HepG2 (cell line): ENCODE measurements around the gene DLEC1. TPM values are rescaled to one million over a fixed set of nuclear protein-coding genes. Genes with fewer than 3 reads are reported as not detected.

Experiments used
- ATAC-seq: fragments of 200-7000 bp; cut with Tn5 transposase; 3 replicates; pipeline ENCODE4 v1.9.1; 2020; ENCODE audit warnings: mild to moderate bottlenecking, moderate library complexity
- BruUV-seq: library from RNA; stranded (reverse); fragments of 400-500 nt; replicated peaks from 2 replicates; lab custom pipeline; 2021; lab: Mats Ljungman, UMichigan
- CTCF ChIA-PET: fragments of 300-600 bp; formaldehyde crosslinking; extraction: SDS; loops from one replicate; lab custom pipeline; 2021; ENCODE audit warnings: low total read pairs, inconsistent platforms, low intra/inter-chr PET ratio; lab: Yijun Ruan, JAX
- POLR2A ChIA-PET: fragments of 350-600 bp; sonication (Branson Sonifier 250); formaldehyde crosslinking; loops from one replicate; lab custom pipeline; 2020; ENCODE audit warnings: antibody characterized with exemption, inconsistent platforms; lab: Yijun Ruan, JAX
- DNase-seq: peaks from one replicate; pipeline ENCODE4 v3.0.0-alpha.2; 2015; ENCODE audit warnings: low spot score
- FAIRE-seq: peaks from 3 replicates; lab custom pipeline; 2011; peaks lifted over from hg19 to GRCh38; lab: Jason Lieb, UNC
- H2AFZ ChIP-seq: one replicate; pipeline ENCODE4 v1.6.1; 2011; ENCODE audit warnings: low read length, inconsistent platforms
- H3K27ac ChIP-seq: fragments of 300-600 bp; 3 replicates; pipeline ENCODE4 v1.8.0; 2011; ENCODE audit warnings: mixed run types, mild to moderate bottlenecking, mixed read lengths, low read length, inconsistent platforms; ENCODE audit not compliant: insufficient read depth; ENCODE audit errors: extremely low read length
- H3K27me3 ChIP-seq, 2 experiments: fragments of 200-600 bp in 1 of 2; 2 replicates in 1 of 2; 3 replicates in 1 of 2; pipeline versions ENCODE4 v1.6.0 to v1.8.0; 2011; ENCODE audit warnings: low read length in 2 of 2, mild to moderate bottlenecking in 2 of 2, moderate library complexity in 2 of 2, inconsistent platforms in 1 of 2; ENCODE audit not compliant: insufficient read depth in 2 of 2, control insufficient read depth in 1 of 2
- H3K36me3 ChIP-seq, 2 experiments: fragments of 200-600 bp in 1 of 2; replicated peaks in 1 of 2; 2 replicates in 1 of 2; 3 replicates in 1 of 2; pipeline versions ENCODE4 v1.5.1 to v1.8.0; 2011; ENCODE audit warnings: low read length in 2 of 2, inconsistent platforms in 1 of 2; ENCODE audit not compliant: insufficient read depth in 2 of 2, control insufficient read depth in 1 of 2
- H3K4me1 ChIP-seq: 2 replicates; pipeline ENCODE4 v1.5.1; 2012; ENCODE audit warnings: low read length, inconsistent platforms; ENCODE audit not compliant: insufficient read depth
- H3K4me2 ChIP-seq: 2 replicates; pipeline ENCODE4 v1.6.0; 2011; ENCODE audit warnings: low read depth, low read length, inconsistent platforms
- H3K4me3 ChIP-seq, 3 experiments: fragments of 200-600 bp in 1 of 3; sonication (generic), shearing (Covaris generic) in 1 of 3; replicated peaks in 1 of 3; 2 replicates each; pipeline ENCODE4 v1.5.1; 2011 to 2016; ENCODE audit warnings: low read length in 3 of 3, inconsistent platforms in 2 of 3, low read depth in 2 of 3, mild to moderate bottlenecking in 2 of 3, control low read depth in 1 of 3, mixed read lengths in 1 of 3; ENCODE audit not compliant: insufficient read depth in 1 of 3
- H3K79me2 ChIP-seq: one replicate; pipeline ENCODE4 v1.6.1; 2011; ENCODE audit warnings: low read length, inconsistent platforms; ENCODE audit not compliant: insufficient read depth
- H3K9ac ChIP-seq: 2 replicates; pipeline ENCODE4 v1.6.0; 2011; ENCODE audit warnings: mild to moderate bottlenecking, low read depth, low read length, inconsistent platforms; ENCODE audit not compliant: insufficient read depth
- H3K9me3 ChIP-seq: 2 replicates; pipeline ENCODE4 v1.5.1; 2012; ENCODE audit warnings: mild to moderate bottlenecking, low read length
- H4K20me1 ChIP-seq: 2 replicates; pipeline ENCODE4 v1.6.0; 2011; ENCODE audit warnings: inconsistent platforms, mild to moderate bottlenecking, low read length, moderate library complexity; ENCODE audit not compliant: insufficient read depth
- CHD4 ChIP-seq: fragments of 200-600 bp; sonication (generic); IDR thresholded peaks from 2 replicates; pipeline ENCODE4 v1.7.0; 2017; ENCODE audit warnings: mild to moderate bottlenecking, low read length, borderline replicate concordance
- FLYWCH1 ChIP-seq: sonication (generic); formaldehyde crosslinking; IDR thresholded peaks from 2 replicates; pipeline ENCODE4 v1.8.1; 2023; ENCODE audit warnings: mild to moderate bottlenecking, missing genetic modification reagents
- ZNF282 ChIP-seq: fragments of 450-650 bp; IDR thresholded peaks from 2 replicates; pipeline ENCODE4 v1.6.1; 2018; ENCODE audit not compliant: partially characterized antibody
- ZNF788 ChIP-seq: sonication (generic); formaldehyde crosslinking; IDR thresholded peaks from 2 replicates; pipeline ENCODE4 v1.5.0; 2020; ENCODE audit warnings: mild to moderate bottlenecking, missing genetic modification reagents, borderline replicate concordance
- ZNF816 ChIP-seq: sonication (generic); formaldehyde crosslinking; IDR thresholded peaks from 2 replicates; pipeline ENCODE4 v1.8.0; 2022; ENCODE audit warnings: missing genetic modification reagents, mild to moderate bottlenecking, borderline replicate concordance
- WGBS: methylation state at CpG from one replicate; pipeline ENCODE4 v1.1.6; 2017; ENCODE audit warnings: low lambda C conversion rate; 5-methylcytosine and 5-hydroxymethylcytosine counted together
- in situ Hi-C: cut with HindIII; loops from 2 replicates; pipeline ENCODE4 v1.10.0; 2017; ENCODE audit warnings: low pct_unique_long_range_greater_than_20kb; ENCODE audit not compliant: extremely low pct_ligation_motif_present
- intact Hi-C: fragments of 100-400 bp; cut with micrococcal nuclease; formaldehyde crosslinking; loops from one replicate; pipeline ENCODE4 v1.10.0; 2022; ENCODE audit not compliant: unreplicated experiment
- polyA plus RNA-seq, 8 experiments: library from polyadenylated mRNA; depleted of rRNA in 3 of 8; stranded (reverse) in 7 of 8; unstranded in 1 of 8; fragments of >200 nt; fragmentation: Illumina TruSeq in 4 of 8; extraction: Trizol in 4 of 8; gene quantifications; 2 replicates each; pipeline versions ENCODE4 v1.2.1 to v1.2.3, GENCODE V29; 2011 to 2016; ENCODE audit warnings: low read depth in 4 of 8, missing spikeins in 1 of 8, mixed read lengths in 1 of 8; ENCODE audit not compliant: insufficient read depth in 1 of 8
- total RNA-seq, 5 experiments: library from RNA; depleted of rRNA; stranded (reverse); fragments of >200 nt; fragmentation: Illumina TruSeq; extraction: Trizol; gene quantifications; 2 replicates each; pipeline ENCODE4 v1.2.3, GENCODE V29; 2016; ENCODE audit warnings: low read depth in 1 of 5

Gene DLEC1
- total and polyA plus RNA-seq, 2 of the 13 experiments (the other 11 are each of a cell fraction or from before 2014, with no cell fraction given), result 0.09 TPM; not detected in 1

DNA sequence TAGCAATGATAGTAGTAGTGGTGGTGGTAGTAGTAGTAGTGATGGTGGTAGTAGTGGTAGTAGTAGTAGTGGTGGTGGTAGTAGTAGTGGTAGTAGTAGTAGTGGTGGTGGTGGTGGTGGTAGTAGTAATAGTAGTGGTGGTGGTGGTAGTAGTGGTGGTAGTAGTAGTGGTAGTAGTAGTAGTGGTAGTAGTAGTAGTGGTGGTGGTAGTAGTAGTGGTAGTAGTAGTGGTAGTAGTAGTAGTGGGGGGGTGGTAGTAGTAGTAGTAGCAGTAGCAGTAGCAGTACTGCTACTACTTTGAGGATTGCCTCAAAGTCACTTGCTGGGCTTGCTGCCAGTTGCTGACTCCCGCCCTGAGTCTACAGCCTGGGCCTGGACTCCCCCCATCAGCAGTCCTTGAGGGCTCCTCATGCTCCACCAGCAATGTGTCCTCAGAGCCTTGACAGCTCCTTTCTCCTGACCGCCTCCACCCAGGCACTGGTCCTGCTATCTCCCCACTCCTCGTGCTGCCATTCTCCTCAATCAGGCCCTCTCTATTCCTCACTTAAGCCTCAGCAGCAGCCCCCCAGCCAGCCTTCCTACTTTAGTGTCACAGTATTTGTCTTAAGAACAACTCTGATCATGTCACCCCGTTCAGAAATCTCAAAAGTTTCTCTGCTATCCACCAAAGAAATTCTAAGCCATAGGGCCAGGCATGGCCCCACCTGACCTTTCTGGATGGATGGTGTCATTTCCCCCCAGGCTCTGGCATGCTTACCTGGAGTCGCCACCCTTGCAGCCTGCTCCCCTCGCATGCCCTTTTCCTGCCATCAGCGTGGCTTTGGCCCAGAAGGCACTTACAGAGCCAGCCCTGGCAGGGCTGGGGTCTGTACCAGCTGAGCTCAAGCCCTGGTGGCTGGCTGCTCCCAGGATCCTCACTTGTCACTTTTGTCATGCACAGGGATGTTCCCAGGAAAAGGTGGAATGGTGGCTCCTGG lies 45.6 kb downstream of the DLEC1 start:
- DNase-seq, result peak; percentile 12
- peak; percentile 75 for ATAC-seq

DNA sequence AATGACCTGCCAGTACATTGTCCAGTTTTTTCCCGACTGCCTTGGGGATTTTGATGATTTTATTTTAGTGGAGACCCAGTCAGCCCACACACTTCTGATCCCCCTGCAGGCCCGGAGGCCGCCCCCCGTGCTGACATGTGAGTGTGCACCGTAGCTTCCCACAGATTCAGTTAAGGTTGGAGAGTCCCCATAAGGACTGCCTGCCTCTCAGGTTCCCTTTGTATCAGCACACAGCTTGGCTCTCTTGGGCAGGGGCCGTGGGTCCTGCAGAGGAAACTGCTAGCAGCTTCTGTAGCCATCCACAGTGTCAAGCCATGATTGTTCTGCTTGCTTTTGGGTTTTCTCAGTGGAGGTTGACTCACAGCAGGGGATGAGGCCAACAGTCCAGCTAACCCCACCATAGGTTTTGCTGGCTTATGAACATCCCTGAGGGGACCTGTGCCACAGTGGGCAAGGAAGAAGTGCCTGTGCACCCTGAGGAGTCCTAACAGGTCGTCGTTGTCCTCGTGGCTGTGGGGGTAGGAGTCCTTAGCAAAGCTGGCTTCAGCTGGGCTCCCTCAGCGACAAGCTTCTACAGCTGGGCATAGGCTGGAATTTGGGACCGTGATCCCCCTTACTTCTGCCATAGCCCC lies 46.4 kb downstream of the DLEC1 start:
- Histone ChIP-seq H3K79me2 (no peaks in the 10 kb centered on the region), H3K27ac (peak overlapping the region; percentile 16), H3K36me3 (no peaks in the 10 kb centered on the region), H3K4me2 (no peak overlapping the region), H3K9me3 (no peaks in the 10 kb centered on the region), H2AFZ (no peak overlapping the region), H4K20me1 (no peaks in the 10 kb centered on the region), H3K4me3 (no peak overlapping the region), H3K4me1 (no peaks in the 10 kb centered on the region), H3K27me3 (peaks cover 0 to 2% of the 10 kb centered on the region in 2 experiments; a peak in 1 of 5 replicates), H3K9ac (no peak overlapping the region)
- TF ChIP-seq ZNF282, result no peak
- TF ChIP-seq ZNF816, result no peak
- TF ChIP-seq ZNF788 (CRISPR knock-in tag), result no peak
- DNase-seq (no peak), ATAC-seq (peak; percentile 61), FAIRE-seq (no peak)
- POLR2A ChIA-PET, result interaction anchor here (1.5 kb wide), 1 partner anchor 262 kb away, joined by 5 read pairs; the partner anchor contains the start of gene XYLB
- intact Hi-C loops, result no loop called here
- CTCF ChIA-PET, result no interaction called here
- in situ Hi-C loops, result no loop called here
- WGBS, result 30% methylated on average over 5 of the region's 11 CpGs
- no TSS peak for BruUV-seq

More for the DNA sequence above, 45.6 kb downstream of the DLEC1 start:
- no peaks in the 10 kb centered on the region for H3K79me2 ChIP-seq
- 18% methylated on average over 6 of the region's 7 CpGs for WGBS
- H3K4me3 ChIP-seq, result no peak overlapping the region
- no peak overlapping the region for H3K9ac ChIP-seq
- ChIA-PET CTCF (no interaction called here), POLR2A (interaction anchor here (1.5 kb wide), 1 partner anchor 263 kb away, joined by 5 read pairs; the partner anchor contains the start of gene XYLB)
- peak overlapping the region; percentile 18 for H3K27ac ChIP-seq
- no peaks in the 10 kb centered on the region for H3K4me1 ChIP-seq
- H3K36me3 ChIP-seq, result no peaks in the 10 kb centered on the region
- FAIRE-seq, result no peak
- H2AFZ ChIP-seq, result no peak overlapping the region
- H4K20me1 ChIP-seq, result no peaks in the 10 kb centered on the region
- intact Hi-C loops, result no loop called here
- BruUV-seq, result no TSS peak
- no peaks in the 10 kb centered on the region for H3K9me3 ChIP-seq
- in situ Hi-C loops, result no loop called here
- TF ChIP-seq CHD4, result 0 out of 2 replicates have a peak, but pooled peaks have one; percentile 62
- TF ChIP-seq FLYWCH1 (CRISPR knock-in tag), result no peak
- TF ChIP-seq, all 625 proteins: peak for 1
- Histone ChIP-seq H3K27me3 (no peaks in the 10 kb centered on the region; a peak in 1 of 5 replicates), H3K4me2 (no peak overlapping the region)
